ENCODE data around the gene PHLPP1. TPM values are rescaled to one million over a fixed set of nuclear protein-coding genes. Genes with fewer than 3 reads are reported as not detected.
A peak's percentile ranks its signal among the peaks of the same experiment; 100 is the strongest.

PHLPP1 gene
- total RNA-seq, 2 donors from 2014 or later: 22.1 to 24.2 TPM

GRCh38 chr18:62781893-62782292 lies 66.6 kb downstream of the PHLPP1 start:
- Histone ChIP-seq H3K27me3 (no peaks in the 10 kb centered on the region), H3K4me3 (no peak overlapping the region), H3K9ac (ENCODE audit: low read depth in 2 of 2, low read length in 2 of 2) (no peak overlapping the region), H3K27ac (no peak overlapping the region), H3K9me3 (no peaks in the 10 kb centered on the region), H3K4me1 (no peaks in the 10 kb centered on the region), H3K36me3 (no peaks in the 10 kb centered on the region)
- no peak for DNase-seq
- intact Hi-C loops (cut with DNase I): no loop called here
- TF ChIP-seq CTCF (IDR thresholded peaks at IDR 0.05): no peak

GRCh38 chr18:62784338-62784965 lies 69.1 kb downstream of the PHLPP1 start:
- intact Hi-C loops (cut with DNase I): no loop called here
- H3K9ac ChIP-seq (ENCODE audit: low read depth in 2 of 2, low read length in 2 of 2): no peak overlapping the region
- H3K27ac ChIP-seq: no peak overlapping the region
- no peak for DNase-seq
- H3K9me3 ChIP-seq: no peaks in the 10 kb centered on the region
- H3K27me3 ChIP-seq: no peaks in the 10 kb centered on the region
- no peaks in the 10 kb centered on the region for H3K4me1 ChIP-seq
- no peak overlapping the region for H3K4me3 ChIP-seq
- TF ChIP-seq CTCF (IDR thresholded peaks at IDR 0.05): no peak
- H3K36me3 ChIP-seq: no peaks in the 10 kb centered on the region

GRCh38 chr18:62784966-62785413 lies 69.6 kb downstream of the PHLPP1 start:
- no peaks in the 10 kb centered on the region for H3K36me3 ChIP-seq
- H3K9ac ChIP-seq (ENCODE audit: low read depth in 2 of 2, low read length in 2 of 2): no peak overlapping the region
- no peak for TF ChIP-seq CTCF (IDR thresholded peaks at IDR 0.05)
- no peaks in the 10 kb centered on the region for H3K27me3 ChIP-seq
- no peaks in the 10 kb centered on the region for H3K9me3 ChIP-seq
- no peak overlapping the region for H3K4me3 ChIP-seq
- no peak for DNase-seq
- H3K4me1 ChIP-seq: no peaks in the 10 kb centered on the region
- no peak overlapping the region for H3K27ac ChIP-seq
- intact Hi-C loops (cut with DNase I): no loop called here

GRCh38 chr18:62786689-62787088 lies 71.3 kb downstream of the PHLPP1 start:
- no peak for DNase-seq
- intact Hi-C loops (cut with DNase I): no loop called here

GRCh38 chr18:62788111-62788510 lies 72.8 kb downstream of the PHLPP1 start:
- Histone ChIP-seq H3K4me1 (no peaks in the 10 kb centered on the region), H3K9me3 (no peaks in the 10 kb centered on the region), H3K9ac (ENCODE audit: low read depth in 2 of 2, low read length in 2 of 2) (peak overlapping the region in 1 of 2 donors; percentile 32), H3K27ac (no peak overlapping the region), H3K36me3 (no peaks in the 10 kb centered on the region), H3K27me3 (no peaks in the 10 kb centered on the region), H3K4me3 (no peak overlapping the region)
- DNase-seq: no peak
- intact Hi-C loops (cut with DNase I): no loop called here
- no peak for TF ChIP-seq CTCF (IDR thresholded peaks at IDR 0.05)

More at GRCh38 chr18:62786689-62787088, 71.3 kb downstream of the PHLPP1 start:
- Histone ChIP-seq H3K9ac (ENCODE audit: low read depth in 2 of 2, low read length in 2 of 2) (no peak overlapping the region), H3K4me1 (no peaks in the 10 kb centered on the region), H3K27ac (no peak overlapping the region), H3K9me3 (no peaks in the 10 kb centered on the region), H3K27me3 (no peaks in the 10 kb centered on the region), H3K36me3 (no peaks in the 10 kb centered on the region), H3K4me3 (no peak overlapping the region)
- no peak for TF ChIP-seq CTCF (IDR thresholded peaks at IDR 0.05)
